HG03432 (cell line): ENCODE results near the gene LILRA6.
"Not testable (repeated sequence)": the region's sequence is repeated elsewhere in the genome, so short reads cannot be mapped to it uniquely, and the experiment has no call there.

ENCODE experiments used
- ATAC-seq: cut with Tn5 transposase; IDR thresholded peaks from one replicate; pipeline ENCODE4 v1.9.1; 2021; ENCODE audit warnings: mild to moderate bottlenecking, moderate library complexity; ENCODE audit not compliant: unreplicated experiment

Gene LILRA6

DNA sequence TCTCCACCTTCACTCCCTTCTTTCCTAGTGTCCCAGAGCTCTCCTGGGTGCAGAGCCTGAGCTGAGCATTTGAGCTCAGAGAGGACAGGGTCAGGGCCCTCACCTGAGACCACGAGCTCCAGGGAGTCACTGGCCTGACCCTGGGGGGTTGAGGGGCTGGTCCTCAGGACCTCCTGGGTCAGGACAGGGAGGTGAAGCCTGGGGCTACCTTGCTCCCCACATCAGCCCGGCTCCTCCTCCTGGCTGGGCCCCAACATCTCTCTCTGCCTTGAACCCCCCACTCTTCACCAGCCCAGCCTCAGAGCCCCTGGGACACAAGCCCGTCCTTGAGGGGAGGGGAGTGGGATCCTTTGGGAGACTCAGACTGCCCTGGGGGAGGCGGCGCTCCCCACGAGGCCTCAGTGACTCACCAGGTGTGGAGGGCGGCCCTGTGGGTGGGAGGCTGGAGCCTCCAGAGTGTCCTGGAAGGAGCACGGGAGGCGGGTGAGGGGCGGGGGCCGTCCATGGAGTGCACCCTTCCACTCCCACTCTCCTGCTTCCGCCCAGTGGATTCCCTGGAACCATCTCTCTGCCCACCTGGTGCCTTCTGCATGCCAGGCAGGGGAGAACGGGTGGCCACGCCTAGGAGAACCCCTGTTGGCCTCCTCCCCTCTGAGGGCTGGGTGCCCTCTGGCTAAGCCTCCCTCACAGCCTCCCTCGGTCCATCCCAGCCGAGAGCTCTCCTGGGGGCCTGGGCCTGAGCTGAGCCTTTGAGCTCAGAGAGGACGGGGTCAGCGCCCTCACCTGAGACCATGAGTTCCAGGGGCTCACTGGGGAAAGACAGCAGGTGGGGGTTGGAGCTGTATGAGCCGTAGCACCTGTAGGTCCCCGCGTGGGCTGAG, 2.9 kb downstream of the LILRA6 start:
- not testable (repeated sequence) for ATAC-seq

DNA sequence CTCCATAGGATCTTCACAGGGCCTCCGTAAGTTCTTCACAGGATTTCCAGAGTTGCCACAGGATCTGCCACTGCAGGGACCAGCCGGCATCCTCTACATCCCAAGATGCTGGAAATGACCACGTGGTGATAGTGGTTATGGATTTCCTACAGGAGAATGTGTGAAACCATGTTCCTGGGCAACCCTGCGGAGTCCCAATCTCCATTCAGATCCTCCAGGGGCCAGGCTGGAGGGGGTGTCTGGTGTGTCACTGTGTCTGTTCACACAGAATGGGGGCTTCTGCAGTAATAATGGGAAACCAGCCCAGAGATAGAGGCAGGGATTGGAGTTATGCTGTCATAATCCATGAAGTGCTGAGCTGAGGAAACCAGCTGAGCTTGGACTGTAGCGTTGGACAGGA, 8.6 kb downstream of the LILRA6 start:
- ATAC-seq: no peak

GRCh38 chr19:54231077-54231931, 11.3 kb downstream of the LILRA6 start:
- ATAC-seq: no peak

GRCh38 chr19:54230031-54230430, 12.6 kb downstream of the LILRA6 start:
- no peak for ATAC-seq

- no peak for ATAC-seq
These were observed 13.4 kb downstream of the LILRA6 start for GRCh38 chr19:54229146-54229545.

- ATAC-seq: not testable (repeated sequence)
These were observed 18.0 kb downstream of the LILRA6 start for GRCh38 chr19:54224619-54225018.

DNA sequence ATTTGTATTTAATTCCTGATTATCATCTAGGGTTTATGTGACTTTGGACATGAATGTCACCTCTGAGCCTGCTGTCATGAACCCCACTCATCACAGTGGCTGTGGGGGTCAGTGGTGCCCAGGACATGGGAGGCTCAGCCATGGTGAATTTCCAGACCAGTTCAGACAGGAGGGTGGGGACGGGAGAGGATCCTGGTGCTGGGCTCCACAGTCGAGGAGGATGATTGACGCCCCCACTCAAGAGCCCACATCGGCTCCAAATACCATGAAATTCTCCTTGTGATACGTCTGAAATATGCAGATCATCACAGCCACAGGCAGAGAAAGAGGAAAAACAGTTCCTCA, 18.7 kb downstream of the LILRA6 start:
- ATAC-seq: not testable (repeated sequence)

- not testable (repeated sequence) for ATAC-seq
These were observed 19.2 kb downstream of the LILRA6 start for GRCh38 chr19:54223277-54223936.

DNA sequence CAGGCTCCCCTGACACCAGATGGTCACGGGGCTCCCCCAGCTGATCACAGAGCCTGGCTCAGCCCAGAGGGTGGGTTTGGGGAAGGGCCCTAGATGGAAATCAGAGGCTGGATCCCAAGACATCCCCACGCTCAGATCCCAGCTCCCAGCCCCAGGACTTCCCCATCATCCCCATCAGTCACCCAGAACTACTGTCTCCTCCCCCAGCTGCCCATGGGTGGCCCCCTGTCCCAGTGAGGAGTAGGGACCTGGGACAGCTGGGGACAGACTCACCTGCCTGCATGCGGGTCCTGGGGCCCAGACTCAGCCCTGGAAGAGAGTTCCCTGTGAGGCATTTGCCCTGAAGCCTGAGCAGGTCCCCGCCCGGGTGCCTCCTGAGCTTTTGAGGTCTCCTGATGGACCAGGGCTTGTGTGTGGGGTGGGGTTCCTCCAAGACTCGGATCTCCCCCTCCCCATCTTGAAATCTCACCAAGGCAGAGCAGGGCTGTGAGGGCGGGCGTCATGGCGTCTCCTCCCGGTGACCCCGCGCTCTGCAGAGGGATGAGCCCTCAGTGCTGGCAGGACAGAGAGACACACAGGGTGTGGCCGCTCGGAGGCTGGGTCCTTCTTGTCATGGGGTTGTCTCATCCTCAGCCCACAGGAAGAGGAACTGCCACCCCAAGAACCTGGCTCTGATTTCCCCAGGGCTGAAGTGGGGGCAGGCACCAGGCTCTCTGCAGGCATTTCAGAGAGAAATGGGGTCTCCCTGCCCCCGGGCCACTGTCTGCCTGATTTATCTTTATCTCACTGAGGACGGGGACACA, 19.9 kb downstream of the LILRA6 start, which contains the start of gene LILRB3:
Gene LILRB3, minus strand, starts transcription at position 534 of the 803 bp plus-strand sequence. Its CDS starts 31 bp downstream, at position 503.
- not testable (repeated sequence) for ATAC-seq

DNA sequence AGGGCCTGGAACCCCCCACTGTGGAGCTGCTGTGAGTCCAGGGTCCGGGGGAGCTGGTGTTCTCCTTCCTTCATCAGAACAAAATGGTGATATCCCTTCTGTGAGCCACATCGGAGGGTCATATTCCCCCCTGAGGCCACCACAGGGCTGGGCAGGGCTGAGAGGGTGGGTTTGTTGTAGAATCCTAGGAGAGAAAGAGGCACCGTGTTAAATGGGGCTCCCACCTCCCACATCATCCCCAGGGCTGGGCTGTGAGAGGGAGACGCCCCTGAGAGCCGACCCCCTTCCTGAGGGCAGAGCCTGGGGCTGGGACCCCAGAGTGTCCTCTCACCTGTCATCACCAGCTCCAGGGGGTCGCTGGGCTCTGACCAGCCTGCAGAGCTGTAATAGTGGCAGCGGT, 20.6 kb downstream of the LILRA6 start:
- ATAC-seq: not testable (repeated sequence)

GRCh38 chr19:54219702-54220101, 22.9 kb downstream of the LILRA6 start:
- not testable (repeated sequence) for ATAC-seq

- no peak for ATAC-seq
These were observed 23.5 kb downstream of the LILRA6 start for GRCh38 chr19:54218960-54219661.

- ATAC-seq: no peak
These were observed 24.3 kb downstream of the LILRA6 start for GRCh38 chr19:54218259-54218658.

- ATAC-seq: not testable (repeated sequence)
These were observed 24.9 kb downstream of the LILRA6 start for GRCh38 chr19:54217517-54218247.

GRCh38 chr19:54216869-54217268, 25.7 kb downstream of the LILRA6 start:
- no peak for ATAC-seq

GRCh38 chr19:54214734-54215133, 27.9 kb downstream of the LILRA6 start:
- ATAC-seq: not testable (repeated sequence)

DNA sequence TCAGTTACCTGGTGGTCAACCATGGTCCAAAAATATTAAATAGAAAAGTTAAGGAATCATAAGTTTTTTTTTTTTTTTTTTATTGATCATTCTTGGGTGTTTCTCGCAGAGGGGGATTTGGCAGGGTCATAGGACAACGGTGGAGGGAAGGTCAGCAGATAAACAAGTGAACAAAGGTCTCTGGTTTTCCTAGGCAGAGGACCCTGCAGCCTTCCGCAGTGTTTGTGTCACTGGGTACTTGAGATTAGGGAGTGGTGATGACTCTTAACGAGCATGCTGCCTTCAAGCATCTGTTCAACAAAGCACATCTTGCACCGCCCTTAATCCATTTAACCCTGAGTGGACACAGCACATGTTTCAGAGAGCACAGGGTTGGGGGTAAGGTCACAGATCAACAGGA, 28.4 kb downstream of the LILRA6 start:
- ATAC-seq: not testable (repeated sequence)

- ATAC-seq: no peak
These were observed 31.4 kb downstream of the LILRA6 start for GRCh38 chr19:54211235-54211634.
